Trophoblast cell (in vitro differentiated cells and primary cell): ENCODE data around the gene KLHDC7A.
A peak's percentile ranks its signal among the peaks of the same experiment; 100 is the strongest.

Experiments used
- DNase-seq, 2 donors: peaks; one replicate each; pipeline ENCODE4 v3.0.0-alpha.2; 2016
- H2AFZ ChIP-seq: 2 replicates; pipeline ENCODE4 v1.6.1; 2013; ENCODE audit warnings: low read length, moderate library complexity, mild to moderate bottlenecking; ENCODE audit not compliant: insufficient read depth, poor library complexity
- H2AK5ac ChIP-seq: 2 replicates; pipeline ENCODE4 v1.6.1; 2013; ENCODE audit warnings: mild to moderate bottlenecking, low read length
- H2BK120ac ChIP-seq: 2 replicates; pipeline ENCODE4 v1.6.1; 2013; ENCODE audit warnings: low read length, mild to moderate bottlenecking, moderate library complexity; ENCODE audit not compliant: insufficient read depth, poor library complexity
- H2BK12ac ChIP-seq: 2 replicates; pipeline ENCODE4 v1.6.1; 2013; ENCODE audit warnings: mild to moderate bottlenecking, low read length, moderate library complexity
- H2BK5ac ChIP-seq: 2 replicates; pipeline ENCODE4 v1.6.1; 2013; ENCODE audit warnings: low read length, low read depth, moderate library complexity, mild to moderate bottlenecking; ENCODE audit not compliant: poor library complexity
- H3K14ac ChIP-seq: 2 replicates; pipeline ENCODE4 v1.6.1; 2013; ENCODE audit warnings: mild to moderate bottlenecking, low read length
- H3K18ac ChIP-seq: 2 replicates; pipeline ENCODE4 v1.6.1; 2013; ENCODE audit warnings: mild to moderate bottlenecking, low read length
- H3K23ac ChIP-seq: 2 replicates; pipeline ENCODE4 v1.6.1; 2013; ENCODE audit warnings: low read length
- H3K27ac ChIP-seq: 2 replicates; pipeline ENCODE4 v1.5.1; 2013; ENCODE audit warnings: low read depth, mild to moderate bottlenecking, inconsistent platforms, low read length, moderate library complexity
- H3K27me3 ChIP-seq: 2 replicates; pipeline ENCODE4 v1.6.1; 2013; ENCODE audit warnings: inconsistent platforms, mild to moderate bottlenecking, low read length, moderate library complexity; ENCODE audit not compliant: insufficient read depth
- H3K36me3 ChIP-seq, 2 experiments: 1 replicate in 1 of 2; 2 replicates in 1 of 2; pipeline ENCODE4 v1.6.1; 2013; ENCODE audit warnings: low read length in 2 of 2, mild to moderate bottlenecking in 2 of 2, moderate library complexity in 1 of 2; ENCODE audit not compliant: insufficient read depth in 2 of 2, control insufficient read depth in 1 of 2
- H3K4ac ChIP-seq: 2 replicates; pipeline ENCODE4 v1.6.1; 2013; ENCODE audit warnings: low read depth, mild to moderate bottlenecking, low read length, moderate library complexity
- H3K4me1 ChIP-seq, 2 experiments: 1 replicate in 1 of 2; 2 replicates in 1 of 2; pipeline ENCODE4 v1.6.1; 2013; ENCODE audit warnings: low read length in 2 of 2, mild to moderate bottlenecking in 2 of 2, moderate library complexity in 1 of 2; ENCODE audit not compliant: insufficient read depth in 2 of 2, control insufficient read depth in 1 of 2
- H3K4me2 ChIP-seq: 2 replicates; pipeline ENCODE4 v1.6.1; 2013; ENCODE audit warnings: inconsistent platforms, mild to moderate bottlenecking, low read length, moderate library complexity
- H3K4me3 ChIP-seq: 2 replicates; pipeline ENCODE4 v1.5.1; 2013; ENCODE audit warnings: mild to moderate bottlenecking, low read depth, low read length, inconsistent platforms
- H3K79me1 ChIP-seq: one replicate; pipeline ENCODE4 v1.6.1; 2013; ENCODE audit warnings: low read length
- H3K79me2 ChIP-seq: 2 replicates; pipeline ENCODE4 v1.6.1; 2013; ENCODE audit warnings: low read length, mild to moderate bottlenecking; ENCODE audit not compliant: control insufficient read depth, insufficient read depth, poor library complexity
- H3K9ac ChIP-seq: 2 replicates; pipeline ENCODE4 v1.6.1; 2013; ENCODE audit warnings: mild to moderate bottlenecking, low read length
- H3K9me3 ChIP-seq: 2 replicates; pipeline ENCODE4 v1.6.1; 2013; ENCODE audit warnings: low read depth, mild to moderate bottlenecking, control low read depth, inconsistent platforms, low read length; ENCODE audit not compliant: insufficient read depth
- H4K12ac ChIP-seq: 2 replicates; pipeline ENCODE4 v1.6.1; 2013; ENCODE audit warnings: low read depth, mild to moderate bottlenecking, low read length, moderate library complexity
- H4K8ac ChIP-seq: 2 replicates; pipeline ENCODE4 v1.6.1; 2013; ENCODE audit warnings: low read depth, mild to moderate bottlenecking, low read length, moderate library complexity
- H4K91ac ChIP-seq: one replicate; pipeline ENCODE4 v1.6.1; 2013; ENCODE audit warnings: low read depth, mild to moderate bottlenecking, low read length, moderate library complexity
- WGBS: extraction: QIAGEN DNeasy Blood & Tissue Kit; methylation state at CpG from one replicate; pipeline ENCODE4 v1.1.7; 2013; ENCODE audit warnings: missing lambda C conversion rate; ENCODE audit not compliant: insufficient read length, insufficient coverage; ENCODE audit errors: extremely low coverage; 5-methylcytosine and 5-hydroxymethylcytosine counted together

KLHDC7A gene

GRCh38 chr1:18531503-18531845 is 50.7 kb downstream of the KLHDC7A start:
- no peaks in the 10 kb centered on the region for H3K9me3 ChIP-seq
- H3K4me1 ChIP-seq, result no peaks in the 10 kb centered on the region
- no peak overlapping the region for H3K14ac ChIP-seq

GRCh38 chr1:18532390-18533170 is 51.9 kb downstream of the KLHDC7A start:
- Histone ChIP-seq H3K23ac (no peak overlapping the region), H3K14ac (no peak overlapping the region), H4K8ac (no peak overlapping the region), H3K79me1 (no peaks in the 10 kb centered on the region), H3K18ac (no peak overlapping the region), H3K9me3 (no peaks in the 10 kb centered on the region), H3K4ac (no peak overlapping the region), H3K4me2 (no peak overlapping the region), H4K91ac (no peak overlapping the region), H2AFZ (no peak overlapping the region), H2BK120ac (no peak overlapping the region), H3K4me1 (no peaks in the 10 kb centered on the region), H4K12ac (no peak overlapping the region), H3K9ac (no peak overlapping the region), H3K79me2 (no peaks in the 10 kb centered on the region), H2BK12ac (no peak overlapping the region), H3K36me3 (no peaks in the 10 kb centered on the region), H2BK5ac (no peak overlapping the region), H3K27me3 (no peaks in the 10 kb centered on the region), H3K27ac (no peak overlapping the region), H3K4me3 (peak overlapping the region; percentile 38), H2AK5ac (no peak overlapping the region)
- no peak for DNase-seq
- no CpG with 5 or more reads among the region's 8 CpGs for WGBS

More at GRCh38 chr1:18531503-18531845, 50.7 kb downstream of the KLHDC7A start:
- no peak overlapping the region for H3K18ac ChIP-seq
- no peak overlapping the region for H2AK5ac ChIP-seq
- H3K23ac ChIP-seq, result no peak overlapping the region
- no peak overlapping the region for H2BK5ac ChIP-seq
- no peak overlapping the region for H2BK120ac ChIP-seq
- no peaks in the 10 kb centered on the region for H3K27me3 ChIP-seq
- H2BK12ac ChIP-seq, result no peak overlapping the region
- H4K8ac ChIP-seq, result no peak overlapping the region
- no peak for DNase-seq
- H3K9ac ChIP-seq, result no peak overlapping the region
- H3K79me1 ChIP-seq, result no peaks in the 10 kb centered on the region
- no peaks in the 10 kb centered on the region for H3K79me2 ChIP-seq
- WGBS, result no CpG with 5 or more reads among the region's 3 CpGs
- H3K36me3 ChIP-seq, result no peaks in the 10 kb centered on the region
- no peak overlapping the region for H2AFZ ChIP-seq
- H3K4me3 ChIP-seq, result no peak overlapping the region
- H3K4me2 ChIP-seq, result no peak overlapping the region
- H4K91ac ChIP-seq, result no peak overlapping the region
- H3K4ac ChIP-seq, result no peak overlapping the region
- H3K27ac ChIP-seq, result no peak overlapping the region
- H4K12ac ChIP-seq, result no peak overlapping the region

GRCh38 chr1:18533259-18533658 is 52.5 kb downstream of the KLHDC7A start:
- H3K18ac ChIP-seq, result no peak overlapping the region
- H4K12ac ChIP-seq, result no peak overlapping the region
- H3K27ac ChIP-seq, result no peak overlapping the region
- no peaks in the 10 kb centered on the region for H3K79me2 ChIP-seq
- H2AFZ ChIP-seq, result no peak overlapping the region
- no peaks in the 10 kb centered on the region for H3K9me3 ChIP-seq
- no peak overlapping the region for H2BK5ac ChIP-seq
- no peaks in the 10 kb centered on the region for H3K36me3 ChIP-seq
- no CpG with 5 or more reads among the region's 3 CpGs for WGBS
- no peak overlapping the region for H3K14ac ChIP-seq
- no peak overlapping the region for H2AK5ac ChIP-seq
- no peaks in the 10 kb centered on the region for H3K27me3 ChIP-seq
- H2BK120ac ChIP-seq, result no peak overlapping the region
- no peak overlapping the region for H2BK12ac ChIP-seq
- no peak overlapping the region for H3K4ac ChIP-seq
- no peak overlapping the region for H3K23ac ChIP-seq
- no peak overlapping the region for H4K91ac ChIP-seq
- no peak for DNase-seq
- no peaks in the 10 kb centered on the region for H3K79me1 ChIP-seq
- H3K4me2 ChIP-seq, result no peak overlapping the region
- H3K4me3 ChIP-seq, result no peak overlapping the region
- no peak overlapping the region for H3K9ac ChIP-seq
- H3K4me1 ChIP-seq, result no peaks in the 10 kb centered on the region
- H4K8ac ChIP-seq, result no peak overlapping the region

GRCh38 chr1:18534810-18535205 is 54.1 kb downstream of the KLHDC7A start:
- H2BK5ac ChIP-seq, result no peak overlapping the region
- H2AFZ ChIP-seq, result no peak overlapping the region
- no peak overlapping the region for H4K8ac ChIP-seq
- H3K79me2 ChIP-seq, result no peaks in the 10 kb centered on the region
- H2BK12ac ChIP-seq, result no peak overlapping the region
- H3K79me1 ChIP-seq, result no peaks in the 10 kb centered on the region
- H4K12ac ChIP-seq, result no peak overlapping the region
- no peak overlapping the region for H3K14ac ChIP-seq
- no peak overlapping the region for H2BK120ac ChIP-seq
- WGBS, result no CpG with 5 or more reads among the region's 6 CpGs
- H3K27ac ChIP-seq, result no peak overlapping the region
- DNase-seq, result no peak
- no peak overlapping the region for H3K9ac ChIP-seq
- no peaks in the 10 kb centered on the region for H3K9me3 ChIP-seq
- no peak overlapping the region for H3K18ac ChIP-seq
- no peak overlapping the region for H4K91ac ChIP-seq
- H3K23ac ChIP-seq, result no peak overlapping the region
- H3K27me3 ChIP-seq, result no peaks in the 10 kb centered on the region
- no peak overlapping the region for H3K4me2 ChIP-seq
- H2AK5ac ChIP-seq, result no peak overlapping the region
- no peak overlapping the region for H3K4ac ChIP-seq
- no peaks in the 10 kb centered on the region for H3K36me3 ChIP-seq
- no peak overlapping the region for H3K4me3 ChIP-seq
- no peaks in the 10 kb centered on the region for H3K4me1 ChIP-seq
